Stimulated activated CD8-positive, alpha-beta memory T cell treated with anti-CD3 and anti-CD28 coated beads, Interleukin-2, amount 100 ng/mL, for 48 hours (primary cell): ENCODE measurements around the gene CAMK2B.
"Not testable (repeated sequence)": the region's sequence is repeated elsewhere in the genome, so short reads cannot be mapped to it uniquely, and the experiment has no call there.

Source experiments
- DNase-seq, 2 donors: peaks; one replicate each; pipeline ENCODE4 v3.0.0-alpha.2; 2020; ENCODE audit warnings: low read depth in 2 of 2

CAMK2B gene

DNA sequence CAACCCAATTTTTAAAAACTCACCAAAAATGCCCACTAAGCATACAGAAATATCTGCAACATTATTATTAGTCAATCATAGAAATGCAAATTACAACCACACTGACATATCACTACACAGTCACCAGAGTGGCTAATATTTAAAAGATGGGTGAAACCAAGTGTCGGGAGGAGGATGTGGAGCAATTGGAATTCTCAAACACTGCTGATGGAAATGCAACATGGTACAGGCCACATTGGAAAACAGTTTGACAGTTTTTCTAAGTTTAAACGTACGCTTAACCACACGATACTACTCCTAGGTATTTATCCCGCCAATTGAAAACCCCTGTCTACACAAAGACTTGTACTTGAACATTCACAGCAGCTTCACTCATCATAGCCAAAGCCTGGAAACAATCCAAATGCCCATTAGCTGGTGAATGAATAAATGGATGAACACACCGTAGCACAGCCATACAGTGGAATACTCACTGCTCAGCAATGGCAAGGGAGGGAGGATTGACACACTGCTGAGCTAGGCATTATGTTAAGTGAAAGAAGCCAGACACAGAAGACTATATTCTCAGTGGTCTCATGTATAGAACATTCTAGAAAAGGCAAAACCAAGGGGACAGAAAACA, 152.5 kb downstream of the CAMK2B start:
- DNase-seq: no peak

DNA sequence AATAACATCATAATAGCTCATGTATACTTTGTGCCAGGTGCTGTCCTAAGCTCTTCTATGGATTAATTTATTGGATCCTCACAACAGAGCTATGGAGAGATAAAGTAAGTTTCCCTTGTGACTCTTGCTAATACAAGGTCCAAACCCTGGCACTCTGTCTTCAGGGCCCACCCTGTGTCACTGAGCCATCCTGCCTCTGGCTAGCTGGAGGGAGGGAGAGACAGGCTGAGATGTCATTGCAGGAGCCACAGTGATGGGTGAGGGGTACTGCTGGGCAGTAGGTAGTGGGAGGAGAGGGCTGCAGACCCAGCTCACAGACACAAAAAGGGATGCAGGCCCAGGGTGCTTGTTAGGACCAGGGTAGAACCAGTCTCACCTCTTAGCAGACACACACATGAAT, 153.0 kb downstream of the CAMK2B start:
- DNase-seq: no peak

DNA sequence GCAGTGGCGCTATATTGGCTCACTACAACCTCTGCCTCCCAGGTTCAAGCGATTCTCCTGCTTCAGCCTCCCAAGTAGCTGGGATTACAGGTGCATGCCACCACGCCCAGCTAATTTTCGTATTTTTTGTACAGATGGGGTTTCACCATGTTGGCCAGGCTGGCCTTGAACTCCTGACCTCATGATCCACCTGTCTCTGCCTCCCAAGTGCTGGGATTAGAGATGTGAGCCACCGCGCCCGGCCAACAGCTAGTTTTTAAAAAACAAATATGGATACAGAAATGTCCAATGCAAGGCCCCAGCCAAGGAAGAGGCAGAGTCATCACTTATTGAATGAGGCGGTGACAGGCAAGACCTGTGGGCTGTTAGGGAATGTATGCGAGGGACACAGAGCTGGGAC, 153.5 kb downstream of the CAMK2B start:
- not testable (repeated sequence) for DNase-seq

DNA sequence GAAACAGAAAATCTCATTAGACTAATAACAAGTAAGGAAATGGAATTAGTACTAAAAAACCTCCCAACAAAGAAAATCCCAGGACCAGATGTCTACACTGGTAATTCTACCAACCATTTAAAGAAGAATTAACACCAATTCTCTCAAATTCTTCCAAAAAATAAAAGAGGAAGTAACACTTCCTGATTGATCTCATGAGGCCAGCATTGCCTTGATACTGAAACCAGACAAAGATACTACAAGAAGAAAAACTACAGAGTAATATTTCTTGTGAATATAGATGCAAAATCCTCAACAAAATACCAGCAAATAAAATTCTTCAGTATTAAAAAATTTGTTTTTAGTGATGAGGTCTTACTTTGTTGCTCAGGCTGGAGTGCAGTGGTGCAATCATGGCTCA, 157.5 kb downstream of the CAMK2B start:
- DNase-seq: no peak
